Measurements from ENCODE around the gene PRR15L.
A peak's percentile ranks its signal among the peaks of the same experiment; 100 is the strongest.

Gene PRR15L

DNA sequence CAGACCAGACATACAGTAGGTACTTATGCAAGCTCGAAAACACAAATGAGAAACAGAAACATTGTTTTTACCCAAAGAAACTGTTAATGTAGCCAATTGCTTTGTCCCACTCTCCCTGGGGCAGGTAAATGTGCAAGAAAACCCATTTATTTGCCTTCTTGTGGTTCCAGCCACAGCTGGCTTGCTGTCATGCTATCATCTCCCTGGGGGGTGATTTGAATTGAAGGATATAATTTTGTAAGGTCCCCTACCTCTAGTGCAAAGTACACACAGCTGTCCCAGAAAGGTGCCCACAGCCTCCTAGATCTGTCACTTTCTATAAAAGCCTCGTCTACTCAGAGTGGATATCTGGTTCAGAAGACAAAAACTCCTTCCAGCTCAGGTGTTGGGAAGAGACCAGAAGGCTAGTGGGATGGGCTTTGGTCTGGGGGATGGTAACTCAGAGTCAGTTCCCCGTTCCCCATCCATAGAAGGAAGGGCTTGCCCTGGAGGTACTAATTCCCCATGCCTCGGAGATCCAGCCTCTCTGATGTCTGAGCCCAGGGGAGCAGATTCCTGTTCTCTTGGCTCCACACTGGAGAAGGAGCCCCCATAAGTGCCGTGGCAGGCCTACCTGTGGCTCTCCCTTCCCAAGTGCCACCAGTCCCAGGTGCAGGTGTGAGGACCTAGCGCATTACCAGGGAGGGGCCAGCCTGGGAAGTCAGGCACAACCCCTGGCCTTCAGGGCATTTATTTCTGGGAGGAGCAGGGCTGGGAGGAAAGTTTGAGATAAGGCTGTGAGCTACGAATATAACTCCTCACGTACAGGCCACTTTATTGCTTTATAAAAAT is 2.4 kb upstream of the PRR15L start:
- no peak for DNase-seq (ENCODE audit: low spot score)

DNA sequence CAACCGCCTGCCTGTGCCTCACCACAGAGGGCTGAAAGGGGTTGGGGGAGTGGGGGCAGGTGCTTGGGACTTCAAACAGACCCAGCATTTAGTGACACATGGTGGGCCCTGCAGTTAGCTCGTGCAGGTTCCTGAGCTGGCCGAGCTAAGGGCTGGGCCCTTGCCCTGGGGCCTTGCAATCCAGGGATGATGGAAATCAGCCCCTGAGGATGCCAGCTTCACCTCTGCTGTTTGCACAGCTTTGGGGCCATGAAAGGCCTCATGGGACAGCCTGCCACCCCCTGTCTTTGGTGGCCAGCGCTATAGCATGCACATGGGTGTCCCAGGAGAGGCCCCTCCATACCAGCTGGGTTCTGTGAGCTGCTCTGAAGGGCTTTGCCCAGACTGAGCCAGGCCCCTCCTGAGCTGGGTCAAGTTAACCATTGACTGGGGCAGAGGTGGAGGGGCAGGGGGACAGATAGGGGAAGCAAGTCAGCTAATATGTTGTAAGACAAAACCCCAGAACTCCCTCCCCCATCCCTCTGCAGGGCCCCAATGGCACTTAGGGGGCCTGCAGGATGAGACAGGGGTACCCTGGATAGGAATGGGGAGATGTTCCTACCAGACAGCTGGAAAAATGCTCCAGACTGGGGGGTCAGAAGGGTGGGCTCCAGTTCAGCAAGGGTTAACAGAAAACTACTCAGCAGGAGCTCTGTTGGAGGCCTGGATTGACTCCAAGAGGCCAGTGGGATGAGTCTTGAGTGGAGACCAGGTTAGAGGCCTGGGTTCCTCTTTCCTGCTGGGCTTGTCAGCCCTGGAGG is 692 bp downstream of the PRR15L start:
- DNase-seq (ENCODE audit: low spot score): no peak

GRCh38 chr17:47955497-47956461 is 1.9 kb downstream of the PRR15L start:
- no peak for DNase-seq (ENCODE audit: low spot score)

GRCh38 chr17:47953909-47954308 is 3.8 kb downstream of the PRR15L start:
- no peak for DNase-seq (ENCODE audit: low spot score)

DNA sequence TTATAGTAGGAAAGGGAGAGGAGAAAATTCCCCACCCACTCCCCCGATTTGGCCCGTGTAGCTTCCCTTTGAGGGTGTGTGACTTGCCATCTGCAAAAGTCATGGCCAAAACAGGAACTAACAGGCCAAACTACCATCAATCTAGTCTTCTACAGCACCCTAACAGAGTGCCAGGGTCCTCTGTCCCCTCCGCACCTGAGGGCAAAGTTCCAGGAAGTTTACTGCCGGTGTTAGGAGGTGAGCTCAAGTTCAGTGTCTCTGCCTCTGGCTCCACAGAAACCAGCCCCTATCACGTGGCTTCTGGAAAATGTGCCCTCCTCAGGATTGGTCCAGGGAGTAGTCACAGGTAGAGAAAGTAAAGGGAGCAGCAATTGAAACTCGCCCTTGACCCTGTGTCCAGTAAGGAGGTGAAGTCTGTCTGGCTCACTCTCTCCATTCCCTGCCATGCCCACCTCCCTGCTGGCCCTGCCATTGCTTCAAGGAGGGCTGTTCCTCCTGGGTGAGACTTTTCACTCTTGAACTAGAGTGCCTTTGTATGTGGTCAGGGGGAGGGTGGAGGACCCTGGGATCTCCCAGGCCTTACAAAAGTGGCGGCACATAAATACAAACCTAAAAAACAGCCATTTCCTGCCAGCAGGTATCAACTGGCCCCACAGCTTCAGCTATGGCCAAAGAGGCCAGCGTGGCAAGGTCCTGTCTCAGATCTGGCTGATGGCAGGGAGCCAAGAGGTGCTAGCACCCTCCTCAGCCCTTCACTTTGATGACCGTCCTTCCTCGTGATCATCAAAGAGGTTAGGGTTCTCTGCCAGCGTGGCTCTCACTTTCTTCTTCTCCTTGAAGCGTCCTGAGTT is 5.3 kb downstream of the PRR15L start:
- DNase-seq (ENCODE audit: low spot score): no peak

DNA sequence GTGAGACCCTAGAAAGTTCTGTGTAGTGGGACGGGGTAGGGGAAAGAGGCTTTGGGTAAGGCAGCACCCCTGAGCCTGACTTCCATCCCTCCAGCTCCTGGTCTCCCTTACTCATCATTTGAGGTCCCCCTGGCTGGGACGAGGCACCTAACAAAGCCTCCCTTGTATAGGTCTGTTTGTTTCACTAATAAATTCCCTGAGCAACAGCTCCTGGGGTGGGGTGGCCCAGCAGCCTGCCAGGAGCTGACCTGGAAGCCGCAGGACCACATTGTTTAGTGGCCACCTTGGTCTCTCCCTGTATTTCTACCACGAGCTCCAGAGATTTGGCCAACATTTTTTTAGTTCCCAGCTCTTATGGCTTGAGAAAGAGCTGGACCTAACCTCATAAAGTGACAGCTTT is 7.2 kb downstream of the PRR15L start:
- DNase-seq (ENCODE audit: low spot score): no peak

DNA sequence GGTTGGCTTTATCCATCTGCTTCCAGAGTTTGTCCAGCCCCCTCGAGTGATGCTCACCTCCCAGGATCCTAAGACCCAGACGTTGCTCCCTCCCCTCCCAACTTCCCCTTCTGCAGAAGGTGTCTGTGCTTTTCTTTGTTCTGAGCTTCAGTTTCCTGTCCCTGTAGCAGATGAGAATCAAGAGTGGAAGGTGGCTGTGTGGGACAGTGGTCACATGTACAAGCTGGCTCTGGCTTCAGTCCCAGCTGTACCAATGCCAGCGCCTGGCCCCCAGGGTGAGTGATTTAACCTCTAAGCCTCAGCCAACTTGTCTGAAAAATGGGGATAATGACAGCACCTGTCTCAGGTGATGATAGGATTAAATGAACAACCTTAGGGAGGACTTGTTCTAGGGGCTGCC is 7.7 kb downstream of the PRR15L start:
- no peak for DNase-seq (ENCODE audit: low spot score)

DNA sequence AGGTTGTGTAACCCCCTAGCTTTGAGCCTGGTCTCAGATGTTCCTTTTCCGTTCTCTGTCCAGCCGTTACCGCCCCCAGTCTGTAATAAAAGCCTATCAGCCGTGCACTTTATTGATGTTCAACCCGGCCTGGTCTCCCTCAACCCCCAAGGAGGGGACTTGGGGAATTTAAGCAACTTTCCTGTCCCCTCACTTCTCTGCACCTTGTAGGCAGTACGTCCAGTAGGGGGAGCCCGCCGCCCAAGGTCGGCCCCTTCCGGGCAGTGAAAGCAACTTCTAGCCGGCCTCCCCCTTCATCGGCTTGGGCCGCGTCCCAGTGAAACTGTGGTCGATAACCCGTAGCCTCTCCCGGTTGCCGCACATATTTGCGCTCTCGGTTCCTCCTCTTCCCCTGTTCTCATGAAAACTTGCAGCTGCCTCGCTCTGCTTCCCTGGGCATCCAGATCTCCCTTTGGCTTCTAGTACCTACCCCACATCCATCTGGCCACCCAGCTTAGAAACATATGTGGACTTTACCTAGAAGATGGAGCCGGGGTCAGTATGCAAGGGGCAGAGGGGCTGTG is 8.4 kb downstream of the PRR15L start:
- peak; percentile 78 for DNase-seq (ENCODE audit: low spot score)

- DNase-seq (ENCODE audit: low spot score): no peak
Measured at GRCh38 chr17:47948706-47949196, 8.9 kb downstream of the PRR15L start.

GRCh38 chr17:47946929-47947397 is 10.7 kb downstream of the PRR15L start:
- peak; percentile 73 for DNase-seq (ENCODE audit: low spot score)

GRCh38 chr17:47946516-47946915 is 11.2 kb downstream of the PRR15L start:
- DNase-seq (ENCODE audit: low spot score): no peak

DNA sequence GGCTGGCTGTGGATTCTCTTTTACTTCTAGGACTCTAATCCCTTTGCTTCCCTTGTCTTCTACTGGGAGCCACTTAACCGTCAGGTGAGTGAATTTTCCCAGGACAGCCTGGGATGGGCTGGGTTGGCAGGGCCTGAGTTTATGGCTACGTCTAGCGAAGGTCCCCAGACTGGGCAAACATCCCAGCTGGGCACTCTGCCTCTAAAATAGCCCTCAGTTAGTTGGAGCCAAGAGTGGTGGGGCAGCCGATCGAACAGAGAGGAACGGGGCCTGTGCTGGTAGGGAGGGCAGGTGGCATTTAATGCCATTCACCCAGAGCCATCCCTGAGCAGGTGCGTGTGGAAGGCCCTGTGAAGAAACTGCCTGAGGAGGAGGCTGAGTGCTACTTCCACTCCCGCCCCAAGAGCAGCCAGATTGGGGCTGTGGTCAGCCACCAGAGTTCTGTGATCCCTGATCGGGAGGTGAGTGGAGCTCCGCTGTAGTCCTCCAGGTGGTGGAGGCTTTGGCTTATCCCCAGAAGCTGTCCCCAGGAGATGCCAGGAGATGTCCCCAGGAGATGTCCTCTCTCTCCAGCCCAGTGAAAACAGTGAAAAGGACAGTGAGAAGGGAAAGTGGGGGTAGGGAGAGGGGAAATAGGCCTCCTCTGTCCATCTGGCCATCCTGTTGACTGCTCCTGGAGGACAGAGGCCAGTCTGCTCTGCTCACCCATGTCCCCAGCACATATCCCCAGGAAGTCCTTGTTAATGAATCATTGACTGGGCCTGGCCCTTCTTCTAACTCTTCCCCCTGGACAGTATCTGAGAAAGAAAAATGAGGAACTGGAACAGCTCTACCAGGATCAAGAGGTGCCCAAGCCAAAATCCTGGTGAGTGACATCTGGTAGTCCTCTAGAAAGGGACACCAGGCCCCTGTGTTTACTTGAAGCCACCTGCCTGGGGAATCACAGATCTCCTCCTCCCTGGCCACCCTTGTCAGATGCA is 11.9 kb downstream of the PRR15L start:
- DNase-seq (ENCODE audit: low spot score): peak; percentile 36

GRCh38 chr17:47945080-47945479 is 12.6 kb downstream of the PRR15L start:
- DNase-seq (ENCODE audit: low spot score): peak; percentile 65

- no peak for DNase-seq (ENCODE audit: low spot score)
Measured at GRCh38 chr17:47942568-47942967, 15.1 kb downstream of the PRR15L start.

DNA sequence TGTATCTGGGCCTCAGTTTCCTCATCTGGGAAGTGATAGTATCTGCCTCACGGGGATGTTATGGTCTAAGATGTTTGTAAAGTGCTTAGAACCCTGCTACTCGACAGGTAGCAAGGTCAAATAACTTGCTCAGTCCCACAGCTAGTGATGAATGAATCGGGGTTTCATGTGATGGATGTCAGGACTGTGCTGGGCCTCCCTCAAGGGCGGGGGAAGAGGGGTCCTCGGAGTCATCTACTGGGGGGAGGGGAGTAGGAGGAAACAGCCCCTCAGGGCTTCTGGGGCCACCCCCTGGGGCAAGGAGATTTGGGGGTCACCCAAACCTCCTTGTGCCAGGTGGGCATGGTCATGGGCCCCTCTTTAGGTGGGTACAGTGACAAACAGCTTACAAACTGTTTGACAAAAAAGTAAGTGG is 15.6 kb downstream of the PRR15L start:
- DNase-seq (ENCODE audit: low spot score): no peak

GRCh38 chr17:47941246-47942095 is 16.2 kb downstream of the PRR15L start, which contains the start of gene PNPO:
PNPO (plus strand) TSS chr17:47941571; CDS start chr17:47941676, 105 bp downstream.
- DNase-seq (ENCODE audit: low spot score): peak; percentile 100

- DNase-seq (ENCODE audit: low spot score): no peak
Measured at GRCh38 chr17:47937941-47938340, 19.7 kb downstream of the PRR15L start.

DNA sequence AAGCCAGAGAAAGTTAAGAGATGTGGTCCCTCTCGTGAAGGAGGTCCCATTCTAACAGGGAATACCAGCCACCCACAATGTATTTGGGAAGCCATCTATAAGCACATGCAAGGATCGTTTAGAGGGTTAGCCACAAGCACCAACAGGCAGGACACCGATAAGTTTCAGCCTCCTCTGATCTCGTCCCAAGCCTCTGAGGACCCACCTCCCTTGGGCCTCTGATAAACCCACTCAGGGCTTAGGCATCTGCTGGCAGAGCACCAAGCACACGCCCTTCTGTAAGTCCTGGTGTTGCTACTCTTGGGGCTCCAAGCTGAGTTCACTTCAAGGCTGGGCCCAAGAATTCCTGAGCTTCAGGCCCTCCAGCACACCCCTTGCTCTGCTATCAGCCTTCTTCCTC is 21.7 kb downstream of the PRR15L start:
- no peak for DNase-seq (ENCODE audit: low spot score)
